IMR-90 (cell line): ENCODE results near the gene AMDHD2. TPM values are rescaled to one million over a fixed set of nuclear protein-coding genes. Genes with fewer than 3 reads are reported as not detected.

Experiments used
- ATAC-seq: fragments of 200-7000 bp; cut with Tn5 transposase; 2 replicates; pipeline ENCODE4 v1.9.1; 2020; ENCODE audit warnings: low read depth, mild to moderate bottlenecking, moderate library complexity
- BruUV-seq: library from RNA; stranded (reverse); fragments of 400-500 nt; replicated peaks from 2 replicates; lab custom pipeline; 2021; lab: Mats Ljungman, UMichigan
- CTCF ChIA-PET: fragments of 300-600 bp; formaldehyde crosslinking; extraction: SDS; loops from one replicate; lab custom pipeline; 2021; ENCODE audit warnings: antibody characterized with exemption; lab: Yijun Ruan, JAX
- POLR2A ChIA-PET: fragments of 300-600 bp; sonication (Branson Sonifier 250); formaldehyde crosslinking; loops from one replicate; lab custom pipeline; 2022; ENCODE audit warnings: antibody characterized with exemption; ENCODE audit not compliant: unreplicated experiment; lab: Charles Lee
- DNase-seq: peaks from one replicate; pipeline ENCODE4 v3.0.0; 2013
- H2AFZ ChIP-seq: replicated peaks from 2 replicates; pipeline ENCODE3; 2013; ENCODE audit warnings: low read length, mild to moderate bottlenecking; ENCODE audit not compliant: poor library complexity
- H2AK5ac ChIP-seq: 2 replicates; pipeline ENCODE4 v1.6.1; 2013; ENCODE audit warnings: low read depth, low read length, inconsistent platforms
- H2AK9ac ChIP-seq: replicated peaks from 2 replicates; pipeline ENCODE3; 2013; ENCODE audit warnings: mild to moderate bottlenecking, low read depth, low read length, moderate library complexity; ENCODE audit not compliant: poor library complexity
- H2BK120ac ChIP-seq: 2 replicates; pipeline ENCODE4 v1.6.1; 2013; ENCODE audit warnings: low read depth, low read length, inconsistent platforms
- H2BK15ac ChIP-seq: 3 replicates; pipeline ENCODE4 v1.6.1; 2013; ENCODE audit warnings: low read depth, low read length, inconsistent platforms
- H2BK20ac ChIP-seq: 2 replicates; pipeline ENCODE4 v1.6.1; 2013; ENCODE audit warnings: low read depth, mild to moderate bottlenecking, inconsistent platforms, low read length, moderate library complexity
- H2BK5ac ChIP-seq: 2 replicates; pipeline ENCODE4 v1.6.1; 2013; ENCODE audit warnings: mild to moderate bottlenecking, low read depth, low read length, inconsistent platforms; ENCODE audit not compliant: poor library complexity, severe bottlenecking
- H3K14ac ChIP-seq: replicated peaks from 2 replicates; pipeline ENCODE4 v1.6.1; 2013; ENCODE audit warnings: low read depth, low read length, inconsistent platforms
- H3K18ac ChIP-seq: 2 replicates; pipeline ENCODE4 v1.6.1; 2013; ENCODE audit warnings: low read depth, low read length, control low read depth
- H3K23ac ChIP-seq: 2 replicates; pipeline ENCODE4 v1.6.1; 2013; ENCODE audit warnings: low read depth, low read length, inconsistent platforms
- H3K27ac ChIP-seq: 2 replicates; pipeline ENCODE4 v1.5.1; 2013; ENCODE audit warnings: mild to moderate bottlenecking, control low read depth, low read length; ENCODE audit not compliant: insufficient read depth
- H3K27me3 ChIP-seq: 2 replicates; pipeline ENCODE4 v1.6.1; 2013; ENCODE audit warnings: low read length; ENCODE audit not compliant: control insufficient read depth, insufficient read depth
- H3K36me3 ChIP-seq: 2 replicates; pipeline ENCODE4 v1.6.1; 2013; ENCODE audit warnings: low read length, mixed read lengths; ENCODE audit not compliant: control insufficient read depth, insufficient read depth
- H3K4ac ChIP-seq: 2 replicates; pipeline ENCODE4 v1.6.1; 2013; ENCODE audit warnings: low read depth, low read length, inconsistent platforms
- H3K4me1 ChIP-seq: 2 replicates; pipeline ENCODE4 v1.6.1; 2013; ENCODE audit warnings: low read length, mixed read lengths; ENCODE audit not compliant: control insufficient read depth, insufficient read depth
- H3K4me2 ChIP-seq: 2 replicates; pipeline ENCODE4 v1.6.1; 2013; ENCODE audit warnings: low read depth, mild to moderate bottlenecking, control low read depth, low read length, moderate library complexity
- H3K4me3 ChIP-seq: 2 replicates; pipeline ENCODE4 v1.5.1; 2013; ENCODE audit warnings: low read depth, mild to moderate bottlenecking, control low read depth, low read length, moderate library complexity; ENCODE audit not compliant: insufficient read depth
- H3K56ac ChIP-seq: 2 replicates; pipeline ENCODE4 v1.6.1; 2013; ENCODE audit warnings: low read length, inconsistent platforms; ENCODE audit not compliant: insufficient read depth; ENCODE audit errors: extremely low read depth
- H3K79me1 ChIP-seq, 2 experiments: 2 replicates each; pipeline ENCODE4 v1.6.1; 2013; ENCODE audit warnings: low read length in 2 of 2, inconsistent platforms in 1 of 2, low read depth in 1 of 2
- H3K9ac ChIP-seq: 2 replicates; pipeline ENCODE4 v1.6.1; 2013; ENCODE audit warnings: low read depth, low read length, control low read depth
- H3K9me1 ChIP-seq: 2 replicates; pipeline ENCODE4 v1.6.1; 2013; ENCODE audit warnings: low read length, inconsistent platforms; ENCODE audit not compliant: insufficient read depth
- H3K9me3 ChIP-seq: 2 replicates; pipeline ENCODE4 v1.6.1; 2013; ENCODE audit warnings: low read length; ENCODE audit not compliant: control insufficient read depth, insufficient read depth
- H4K20me1 ChIP-seq: 2 replicates; pipeline ENCODE4 v1.6.1; 2013; ENCODE audit warnings: low read length, inconsistent platforms; ENCODE audit not compliant: insufficient read depth
- H4K5ac ChIP-seq: 2 replicates; pipeline ENCODE4 v1.6.1; 2013; ENCODE audit warnings: mild to moderate bottlenecking, low read depth, low read length, control low read depth
- H4K8ac ChIP-seq, 2 experiments: 2 replicates each; pipeline ENCODE4 v1.6.1; 2013; ENCODE audit warnings: low read depth in 2 of 2, low read length in 2 of 2, control low read depth in 1 of 2, inconsistent platforms in 1 of 2
- H4K91ac ChIP-seq: 2 replicates; pipeline ENCODE4 v1.6.1; 2013; ENCODE audit warnings: low read depth, low read length, inconsistent platforms; ENCODE audit not compliant: insufficient read depth
- BHLHE40 ChIP-seq: fragments of 150-350 bp; IDR thresholded peaks from 2 replicates; pipeline ENCODE4 v1.6.1; 2016; ENCODE audit warnings: mild to moderate bottlenecking, low read depth, low read length
- CEBPB ChIP-seq: IDR thresholded peaks from 2 replicates; pipeline ENCODE4 v1.6.1; 2012; ENCODE audit warnings: low read depth, low read length, improper control_type of control experiment
- CHD1 ChIP-seq: IDR thresholded peaks from 2 replicates; pipeline ENCODE4 v1.6.1; 2012; ENCODE audit warnings: low read depth, low read length, improper control_type of control experiment
- FOS ChIP-seq: fragments of 150-350 bp; IDR thresholded peaks from 2 replicates; pipeline ENCODE4 v1.6.1; 2016; ENCODE audit warnings: low read depth, low read length
- MAFK ChIP-seq: IDR thresholded peaks from 2 replicates; pipeline ENCODE4 v1.6.1; 2012; ENCODE audit warnings: low read depth, low read length, improper control_type of control experiment
- MAZ ChIP-seq: IDR thresholded peaks from 2 replicates; pipeline ENCODE4 v1.6.1; 2012; ENCODE audit warnings: low read depth, mild to moderate bottlenecking, low read length, improper control_type of control experiment, moderate library complexity, borderline replicate concordance
- MXI1 ChIP-seq: IDR thresholded peaks from 2 replicates; pipeline ENCODE4 v1.6.1; 2012; ENCODE audit warnings: low read depth, mild to moderate bottlenecking, low read length, moderate library complexity, borderline replicate concordance
- NFE2L2 ChIP-seq: fragments of 150-350 bp; IDR thresholded peaks from 2 replicates; pipeline ENCODE4 v1.6.1; 2016; ENCODE audit warnings: low read depth, mild to moderate bottlenecking, low read length
- POLR2A ChIP-seq: IDR thresholded peaks from 2 replicates; pipeline ENCODE4 v1.6.1; 2012; ENCODE audit warnings: mild to moderate bottlenecking, low read depth, low read length
- RAD21 ChIP-seq: IDR thresholded peaks from 2 replicates; pipeline ENCODE4 v1.6.1; 2012; ENCODE audit warnings: low read length, improper control_type of control experiment
- RCOR1 ChIP-seq: IDR thresholded peaks from 2 replicates; pipeline ENCODE4 v1.6.1; 2012; ENCODE audit warnings: mild to moderate bottlenecking, low read length, improper control_type of control experiment; ENCODE audit not compliant: insufficient replicate concordance
- RFX5 ChIP-seq: IDR thresholded peaks from 2 replicates; pipeline ENCODE4 v1.8.0; 2012; ENCODE audit warnings: low read depth, mild to moderate bottlenecking, low read length, moderate library complexity
- SMC3 ChIP-seq: fragments of 150-350 bp; IDR thresholded peaks from 2 replicates; pipeline ENCODE4 v1.6.1; 2016; ENCODE audit warnings: low read depth, mild to moderate bottlenecking, antibody characterized with exemption, low read length, moderate library complexity
- WGBS, 2 experiments: methylation state at CpG; one replicate each; pipeline versions ENCODE4 v1.1.5 to v1.1.7; 2013; ENCODE audit warnings: missing lambda C conversion rate in 2 of 2; ENCODE audit not compliant: insufficient read length in 1 of 2; ENCODE audit errors: extremely low coverage in 2 of 2; 5-methylcytosine and 5-hydroxymethylcytosine counted together
- dilution Hi-C: fragments of 300-500 bp; cut with HindIII; formaldehyde crosslinking; loops from one replicate; pipeline ENCODE4 v1.14.3; 2018; ENCODE audit warnings: low sequenced_read_pairs; ENCODE audit not compliant: unreplicated experiment
- in situ Hi-C: fragments of 300-500 bp; cut with MboI; formaldehyde crosslinking; loops from 3 replicates; pipeline ENCODE4 v1.14.3; 2019; ENCODE audit warnings: low sequenced_read_pairs, inconsistent platforms, mixed read lengths
- intact Hi-C: fragments of 100-400 bp; cut with micrococcal nuclease; formaldehyde crosslinking; loops from 2 replicates; pipeline ENCODE4 v1.10.0; 2022
- polyA plus RNA-seq, 3 experiments: library from polyadenylated mRNA; depleted of rRNA; stranded (reverse); fragments of >200 nt; gene quantifications; 2 replicates each; pipeline ENCODE4 v1.2.3, GENCODE V29; 2012; ENCODE audit warnings: low replicate concordance in 1 of 3
- total RNA-seq: library from RNA; depleted of rRNA; stranded (reverse); fragments of >200 nt; gene quantifications from 2 replicates; pipeline ENCODE4 v1.2.3, GENCODE V29; 2012
- TF ChIP-seq, protein P1 (sequence below): fragments of 150-350 bp; IDR thresholded peaks from 2 replicates; pipeline ENCODE4 v1.6.1; 2017; ENCODE audit warnings: mild to moderate bottlenecking, antibody characterized with exemption, low read length, low read depth
- TF ChIP-seq, protein P2 (sequence below): fragments of 150-350 bp; IDR thresholded peaks from 2 replicates; pipeline ENCODE4 v1.6.1; 2016; ENCODE audit warnings: low read depth, mild to moderate bottlenecking, low read length, moderate library complexity, borderline replicate concordance

AMDHD2 gene
- total and polyA plus RNA-seq, 2 of the 4 experiments (the other 2 are of a cell fraction) = 10.6 to 30.3 TPM

DNA sequence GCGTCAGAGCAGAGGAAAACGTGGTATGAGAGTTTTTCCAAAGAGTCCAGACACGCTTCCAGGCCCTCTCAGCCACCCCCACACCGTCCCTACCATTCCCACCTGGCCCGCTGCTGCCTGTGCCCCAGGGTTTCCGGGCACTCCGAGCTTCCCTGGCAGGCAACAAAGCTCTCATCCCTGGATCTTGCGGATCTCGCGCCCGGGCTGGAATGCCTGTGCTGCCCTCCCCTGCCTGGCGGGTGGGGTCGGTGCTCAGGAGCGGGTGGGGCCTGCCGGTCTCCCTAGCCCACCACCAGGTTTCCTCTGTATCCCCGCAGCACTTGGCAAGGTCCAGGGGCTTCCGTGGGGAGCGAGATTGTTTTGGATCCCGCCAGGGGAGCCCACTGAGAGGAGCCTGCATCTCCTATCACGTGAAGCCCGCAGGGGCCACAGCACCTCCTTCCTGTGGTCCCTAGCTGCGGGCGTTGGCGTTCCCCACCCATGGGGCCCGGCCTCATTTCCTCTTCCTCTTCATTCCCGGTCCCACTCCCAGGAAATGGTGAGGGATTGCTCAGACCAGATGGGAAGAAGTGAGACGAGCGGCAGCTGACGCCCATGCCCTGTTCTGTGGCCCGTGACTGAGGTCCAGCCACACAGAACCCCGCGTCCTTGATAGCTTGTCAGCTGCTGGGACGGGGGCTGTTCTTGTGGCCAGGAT, 34.2 kb upstream of the AMDHD2 start:
- no peak for ATAC-seq
- WGBS, 2 experiments = 92% methylated on average over 5 of the region's 33 CpGs; no CpG with 5 or more reads in 1 of the 2 experiments
- Histone ChIP-seq H3K27ac (no peak overlapping the region), H3K36me3 (peaks cover 2% of the 10 kb centered on the region; the same call in 1 of the 2 replicates), H3K4me1 (peaks cover 28% of the 10 kb centered on the region), H4K91ac (no peak overlapping the region), H4K5ac (no peak overlapping the region), H3K56ac (no peak overlapping the region), H2BK120ac (no peak overlapping the region), H3K9me3 (no peaks in the 10 kb centered on the region), H2AK9ac (peak overlapping the region; percentile 45), H3K9me1 (peaks cover 11% of the 10 kb centered on the region; the same call in 1 of the 2 replicates), H3K27me3 (no peaks in the 10 kb centered on the region), H2BK20ac (no peak overlapping the region), H3K4me3 (no peak overlapping the region), H3K23ac (no peak overlapping the region), H3K9ac (no peak overlapping the region), H3K79me1 (peaks cover 37 to 75% of the 10 kb centered on the region in 2 experiments), H4K20me1 (peaks cover 21% of the 10 kb centered on the region), H3K18ac (no peak overlapping the region), H3K14ac (no peak overlapping the region), H3K4ac (no peak overlapping the region), H3K4me2 (no peak overlapping the region), H2BK15ac (no peak overlapping the region), H2AFZ (no peak overlapping the region), H2BK5ac (no peak overlapping the region), H2AK5ac (no peak overlapping the region), H4K8ac (no peak overlapping the region)
- POLR2A ChIA-PET = no interaction called here
- DNase-seq = no peak
- intact Hi-C loops = no loop called here
- CTCF ChIA-PET = interaction anchor here (0.5 kb wide), 1 partner anchor 45 kb away, joined by 3 read pairs; no protein-coding TSS in a partner anchor
- in situ Hi-C loops = no loop called here
- BruUV-seq = no TSS peak
- dilution Hi-C loops = no loop called here
- TF ChIP-seq, protein P1, sequence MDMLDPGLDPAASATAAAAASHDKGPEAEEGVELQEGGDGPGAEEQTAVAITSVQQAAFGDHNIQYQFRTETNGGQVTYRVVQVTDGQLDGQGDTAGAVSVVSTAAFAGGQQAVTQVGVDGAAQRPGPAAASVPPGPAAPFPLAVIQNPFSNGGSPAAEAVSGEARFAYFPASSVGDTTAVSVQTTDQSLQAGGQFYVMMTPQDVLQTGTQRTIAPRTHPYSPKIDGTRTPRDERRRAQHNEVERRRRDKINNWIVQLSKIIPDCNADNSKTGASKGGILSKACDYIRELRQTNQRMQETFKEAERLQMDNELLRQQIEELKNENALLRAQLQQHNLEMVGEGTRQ = no peak
- no peak for TF ChIP-seq CHD1
- TF ChIP-seq MXI1 = no peak
- TF ChIP-seq MAZ = no peak
- TF ChIP-seq RAD21 = no peak
- TF ChIP-seq, protein P2, sequence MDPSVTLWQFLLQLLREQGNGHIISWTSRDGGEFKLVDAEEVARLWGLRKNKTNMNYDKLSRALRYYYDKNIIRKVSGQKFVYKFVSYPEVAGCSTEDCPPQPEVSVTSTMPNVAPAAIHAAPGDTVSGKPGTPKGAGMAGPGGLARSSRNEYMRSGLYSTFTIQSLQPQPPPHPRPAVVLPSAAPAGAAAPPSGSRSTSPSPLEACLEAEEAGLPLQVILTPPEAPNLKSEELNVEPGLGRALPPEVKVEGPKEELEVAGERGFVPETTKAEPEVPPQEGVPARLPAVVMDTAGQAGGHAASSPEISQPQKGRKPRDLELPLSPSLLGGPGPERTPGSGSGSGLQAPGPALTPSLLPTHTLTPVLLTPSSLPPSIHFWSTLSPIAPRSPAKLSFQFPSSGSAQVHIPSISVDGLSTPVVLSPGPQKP = no peak
- no peak for TF ChIP-seq RCOR1
- TF ChIP-seq SMC3 = no peak
- no peak for TF ChIP-seq BHLHE40
- TF ChIP-seq POLR2A = no peak
- no peak for TF ChIP-seq FOS
- TF ChIP-seq CEBPB = no peak
- no peak for TF ChIP-seq NFE2L2
- TF ChIP-seq RFX5 = no peak
- TF ChIP-seq MAFK = no peak
